Mucosa of descending colon (tissue), 3 donors: ENCODE data around the gene ZFP36L1. TPM values are rescaled to one million over a fixed set of nuclear protein-coding genes. Genes with fewer than 3 reads are reported as not detected.

Experiments used
- ATAC-seq: fragments of 200-7000 bp; cut with Tn5 transposase; one replicate; pipeline ENCODE4 v1.9.1; 2020; ENCODE audit warnings: mild to moderate bottlenecking, moderate library complexity
- DNase-seq, 3 donors: peaks; one replicate each; pipeline ENCODE4 v3.0.0-alpha.2; 2020
- H3K36me3 ChIP-seq: fragments of 200-600 bp; one replicate; pipeline ENCODE4 v1.8.0; 2021; ENCODE audit warnings: low read depth, mild to moderate bottlenecking
- H3K4me1 ChIP-seq: fragments of 200-600 bp; one replicate; pipeline ENCODE4 v1.8.0; 2021; ENCODE audit warnings: low read depth, mild to moderate bottlenecking
- H3K4me3 ChIP-seq: fragments of 200-600 bp; one replicate; pipeline ENCODE4 v1.8.0; 2021; ENCODE audit warnings: mild to moderate bottlenecking
- H3K9me3 ChIP-seq: fragments of 200-600 bp; one replicate; pipeline ENCODE4 v1.8.0; 2021; ENCODE audit warnings: mild to moderate bottlenecking
- intact Hi-C, 2 donors: fragments of 100-400 bp; cut with DNase I in 1 of 2; cut with micrococcal nuclease in 1 of 2; formaldehyde crosslinking; loops; one replicate each; pipeline versions ENCODE4 v1.11.0 to v1.11.1; 2022; cut with DNase I, micrococcal nuclease
- total RNA-seq, 3 donors: library from RNA; stranded (reverse); fragmentation: NEBNext Ultra II Directional in 2 of 3; extraction: Animal tissue kit (Norgen Biotek cat#: 25700) in 2 of 3; gene quantifications; one replicate each; pipeline versions ENCODE4 v1.2.1 to v1.2.4, GENCODE V29; 2021 to 2023
- TF ChIP-seq, protein P1 (sequence below): fragments of 200-600 bp; IDR thresholded peaks from one replicate; pipeline ENCODE4 v1.8.0; 2022; ENCODE audit warnings: antibody characterized with exemption, mild to moderate bottlenecking
- donor health status: DM: no; HTN: no; CAD: no; lungs with moderate emphysema.
- donor health status: DM: no; HTN: no; CAD: no.
- donor health status: DM: no; HTN: yes; CAD: no.

The ZFP36L1 gene
- total RNA-seq, 3 donors from 2014 or later = 79.8 to 472 (median 103) TPM

DNA sequence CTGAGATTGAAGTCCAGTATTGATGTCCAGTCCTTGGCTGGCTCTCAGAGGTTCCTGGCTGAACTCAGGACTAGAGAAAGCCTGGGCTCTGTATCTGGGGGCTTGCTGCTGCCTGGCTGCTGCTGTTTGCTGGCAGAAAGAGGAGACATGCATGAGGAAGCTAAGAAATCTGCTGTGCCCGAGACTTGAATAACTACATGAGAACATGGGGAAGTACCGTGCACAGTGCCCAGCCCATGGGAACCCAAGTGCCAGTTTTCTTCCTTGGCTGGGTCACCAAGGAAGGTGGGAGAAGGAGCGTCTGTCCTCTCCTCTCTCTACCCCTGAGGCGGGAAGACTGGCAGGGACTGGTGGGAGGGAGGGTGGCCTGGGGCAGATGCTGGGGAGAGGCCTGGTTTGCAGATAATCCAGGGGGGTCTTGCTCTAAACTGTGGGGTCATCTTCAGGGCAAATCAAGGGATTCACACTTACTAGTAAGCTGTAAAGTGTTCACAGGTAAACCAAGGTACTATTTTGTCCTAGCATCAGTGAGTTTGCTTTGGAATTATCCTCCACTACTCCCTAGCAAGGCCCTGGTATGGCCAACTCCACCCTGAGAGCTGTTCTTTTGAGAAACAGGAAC lies 13.8 kb upstream of the ZFP36L1 start:
- intact Hi-C loops = no loop called here
- H3K4me3 ChIP-seq = no peak overlapping the region
- peaks cover 3% of the 10 kb centered on the region for H3K9me3 ChIP-seq
- H3K4me1 ChIP-seq = peaks cover 17% of the 10 kb centered on the region
- ATAC-seq (peak; percentile 77), DNase-seq (peak in 2 of 3 donors; percentile 22 to 39)
- TF ChIP-seq, protein P1, sequence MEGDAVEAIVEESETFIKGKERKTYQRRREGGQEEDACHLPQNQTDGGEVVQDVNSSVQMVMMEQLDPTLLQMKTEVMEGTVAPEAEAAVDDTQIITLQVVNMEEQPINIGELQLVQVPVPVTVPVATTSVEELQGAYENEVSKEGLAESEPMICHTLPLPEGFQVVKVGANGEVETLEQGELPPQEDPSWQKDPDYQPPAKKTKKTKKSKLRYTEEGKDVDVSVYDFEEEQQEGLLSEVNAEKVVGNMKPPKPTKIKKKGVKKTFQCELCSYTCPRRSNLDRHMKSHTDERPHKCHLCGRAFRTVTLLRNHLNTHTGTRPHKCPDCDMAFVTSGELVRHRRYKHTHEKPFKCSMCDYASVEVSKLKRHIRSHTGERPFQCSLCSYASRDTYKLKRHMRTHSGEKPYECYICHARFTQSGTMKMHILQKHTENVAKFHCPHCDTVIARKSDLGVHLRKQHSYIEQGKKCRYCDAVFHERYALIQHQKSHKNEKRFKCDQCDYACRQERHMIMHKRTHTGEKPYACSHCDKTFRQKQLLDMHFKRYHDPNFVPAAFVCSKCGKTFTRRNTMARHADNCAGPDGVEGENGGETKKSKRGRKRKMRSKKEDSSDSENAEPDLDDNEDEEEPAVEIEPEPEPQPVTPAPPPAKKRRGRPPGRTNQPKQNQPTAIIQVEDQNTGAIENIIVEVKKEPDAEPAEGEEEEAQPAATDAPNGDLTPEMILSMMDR = no peak
- H3K36me3 ChIP-seq = no peaks in the 10 kb centered on the region

GRCh38 chr14:68805414-68805813 lies 12.5 kb upstream of the ZFP36L1 start:
- no peak for ATAC-seq
- peaks cover 17% of the 10 kb centered on the region for H3K4me1 ChIP-seq
- no peak overlapping the region for H3K4me3 ChIP-seq
- intact Hi-C loops = no loop called here
- H3K36me3 ChIP-seq = no peaks in the 10 kb centered on the region
- DNase-seq = no peak
- H3K9me3 ChIP-seq = peaks cover 8% of the 10 kb centered on the region
- TF ChIP-seq, protein P1 = no peak

DNA sequence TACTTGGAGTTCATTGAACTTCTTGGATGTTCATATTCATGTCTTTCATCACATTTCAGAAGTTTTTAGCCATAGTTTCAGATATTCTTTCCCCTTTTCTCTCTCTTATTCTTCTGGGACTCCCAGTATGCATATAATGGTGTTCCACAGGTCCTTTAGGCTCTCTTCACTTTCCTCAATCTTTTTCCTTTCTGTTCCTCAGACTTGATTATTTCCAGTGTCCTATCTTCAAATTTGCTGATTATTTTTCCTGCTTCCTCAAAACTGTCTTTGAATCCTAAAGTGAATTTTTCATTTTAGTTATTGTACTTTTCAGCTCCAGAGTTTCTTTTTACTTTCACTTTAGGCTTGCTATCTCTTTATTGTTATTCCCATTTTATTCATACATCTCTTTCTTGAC lies 8.8 kb upstream of the ZFP36L1 start:
- no peaks in the 10 kb centered on the region for H3K36me3 ChIP-seq
- TF ChIP-seq, protein P1 = no peak
- no peak overlapping the region for H3K4me3 ChIP-seq
- ATAC-seq (no peak), DNase-seq (no peak)
- H3K9me3 ChIP-seq = peaks cover 8% of the 10 kb centered on the region
- peaks cover 4% of the 10 kb centered on the region for H3K4me1 ChIP-seq
- intact Hi-C loops = no loop called here

DNA sequence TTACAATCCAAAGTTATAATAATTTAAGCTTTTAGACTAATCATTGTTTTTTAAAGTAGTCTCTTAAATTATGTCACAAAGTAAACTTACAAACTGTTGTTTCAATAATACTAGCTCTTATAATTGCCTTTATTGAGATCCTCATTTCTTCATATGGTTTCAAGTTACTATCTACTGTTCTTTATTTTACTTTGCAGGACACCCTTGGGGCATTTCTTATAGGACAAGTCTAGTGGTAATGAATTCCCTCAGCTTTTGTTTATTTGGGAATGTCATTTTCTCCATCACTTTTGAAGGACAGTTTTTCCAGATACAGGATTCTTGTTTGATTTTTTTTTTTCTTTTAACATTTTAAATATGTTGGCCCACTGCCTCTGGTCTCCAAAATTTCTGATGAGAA lies 8.1 kb upstream of the ZFP36L1 start:
- Histone ChIP-seq H3K9me3 (peaks cover 8% of the 10 kb centered on the region), H3K36me3 (no peaks in the 10 kb centered on the region), H3K4me1 (no peaks in the 10 kb centered on the region), H3K4me3 (no peak overlapping the region)
- ATAC-seq = no peak
- TF ChIP-seq, protein P1 = no peak
- DNase-seq = no peak
- intact Hi-C loops = no loop called here

DNA sequence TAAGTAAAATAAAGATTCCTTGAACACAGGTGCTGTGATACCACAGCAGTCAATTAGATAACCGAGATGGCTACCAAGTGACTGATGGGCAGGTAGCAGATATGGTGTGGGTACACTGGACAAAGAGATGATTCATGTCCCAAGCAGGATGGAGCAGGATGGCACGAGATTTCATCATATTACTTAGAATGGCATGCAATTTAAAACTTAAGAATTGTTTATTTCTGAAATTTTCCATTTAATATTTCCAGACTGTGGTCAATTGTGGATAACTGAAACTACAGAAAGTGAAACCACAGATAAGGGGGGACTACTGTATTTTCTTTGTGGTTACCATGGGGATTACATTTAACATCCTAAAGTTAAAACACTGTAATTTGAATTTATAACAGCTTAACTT lies 7.5 kb upstream of the ZFP36L1 start:
- Histone ChIP-seq H3K9me3 (peaks cover 8% of the 10 kb centered on the region), H3K4me3 (no peak overlapping the region), H3K36me3 (no peaks in the 10 kb centered on the region), H3K4me1 (no peaks in the 10 kb centered on the region)
- intact Hi-C loops = no loop called here
- no peak for ATAC-seq
- TF ChIP-seq, protein P1 = no peak
- no peak for DNase-seq

DNA sequence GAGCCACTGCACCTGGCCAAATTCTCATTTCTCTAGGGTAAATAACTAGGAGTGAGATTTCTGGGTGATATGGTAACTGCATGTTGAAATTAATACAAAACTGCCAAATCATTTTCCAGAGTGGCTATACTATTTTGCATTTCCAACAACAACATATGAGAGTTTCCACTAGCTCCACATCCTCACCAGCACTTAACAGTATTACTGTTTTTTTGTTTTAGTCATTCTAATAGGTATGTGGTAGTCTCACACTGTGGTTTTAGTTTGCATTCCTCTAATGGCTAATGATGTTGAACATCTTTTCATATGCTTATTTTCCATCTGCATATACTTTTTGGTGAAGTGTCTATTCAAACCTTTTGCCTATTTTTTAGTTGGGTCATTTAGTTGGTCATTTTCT lies 5.8 kb upstream of the ZFP36L1 start:
- intact Hi-C loops = loop anchor here in 1 of 2 donors (10.0 kb wide), 1 partner anchor 404 kb away; no protein-coding TSS in a partner anchor
- no peak for DNase-seq
- no peaks in the 10 kb centered on the region for H3K4me1 ChIP-seq
- no peaks in the 10 kb centered on the region for H3K36me3 ChIP-seq
- H3K4me3 ChIP-seq = no peak overlapping the region
- TF ChIP-seq, protein P1 = no peak
- peaks cover 8% of the 10 kb centered on the region for H3K9me3 ChIP-seq
- ATAC-seq = no peak
